Measurements from ENCODE around the gene INPP4B.

DNA sequence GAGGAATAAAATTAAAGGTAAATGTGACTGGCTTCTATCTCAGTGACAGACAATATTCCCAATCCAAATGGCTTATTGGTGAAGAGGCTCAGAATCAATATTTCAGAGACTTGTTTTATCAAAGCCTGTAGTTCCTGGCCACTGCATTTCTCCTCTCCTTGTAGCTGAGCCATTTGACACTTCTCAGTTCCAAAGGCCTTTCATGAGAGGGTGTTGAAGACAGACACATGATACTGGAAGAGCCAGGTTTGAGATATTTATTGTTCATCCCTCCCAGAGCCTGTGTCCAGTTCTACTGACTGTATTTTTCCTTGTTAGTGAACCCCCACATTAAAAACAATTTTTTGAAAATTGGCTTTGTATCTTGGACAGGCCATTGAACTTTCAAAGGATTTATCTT, 12.9 kb upstream of the INPP4B start:
- TF ChIP-seq, protein P1, sequence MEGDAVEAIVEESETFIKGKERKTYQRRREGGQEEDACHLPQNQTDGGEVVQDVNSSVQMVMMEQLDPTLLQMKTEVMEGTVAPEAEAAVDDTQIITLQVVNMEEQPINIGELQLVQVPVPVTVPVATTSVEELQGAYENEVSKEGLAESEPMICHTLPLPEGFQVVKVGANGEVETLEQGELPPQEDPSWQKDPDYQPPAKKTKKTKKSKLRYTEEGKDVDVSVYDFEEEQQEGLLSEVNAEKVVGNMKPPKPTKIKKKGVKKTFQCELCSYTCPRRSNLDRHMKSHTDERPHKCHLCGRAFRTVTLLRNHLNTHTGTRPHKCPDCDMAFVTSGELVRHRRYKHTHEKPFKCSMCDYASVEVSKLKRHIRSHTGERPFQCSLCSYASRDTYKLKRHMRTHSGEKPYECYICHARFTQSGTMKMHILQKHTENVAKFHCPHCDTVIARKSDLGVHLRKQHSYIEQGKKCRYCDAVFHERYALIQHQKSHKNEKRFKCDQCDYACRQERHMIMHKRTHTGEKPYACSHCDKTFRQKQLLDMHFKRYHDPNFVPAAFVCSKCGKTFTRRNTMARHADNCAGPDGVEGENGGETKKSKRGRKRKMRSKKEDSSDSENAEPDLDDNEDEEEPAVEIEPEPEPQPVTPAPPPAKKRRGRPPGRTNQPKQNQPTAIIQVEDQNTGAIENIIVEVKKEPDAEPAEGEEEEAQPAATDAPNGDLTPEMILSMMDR (IDR thresholded peaks at IDR 0.05; ENCODE audit: low read depth, low read length): no peak
- no peak for TF ChIP-seq EZH2phosphoT487 (IDR thresholded peaks at IDR 0.05; ENCODE audit: low read depth)
